Type B pancreatic cell (in vitro differentiated cells): ENCODE data around the gene IMMP2L. TPM values are rescaled to one million over a fixed set of nuclear protein-coding genes. Genes with fewer than 3 reads are reported as not detected.

Experiments
- DNase-seq: peaks from one replicate; pipeline ENCODE4 v3.0.0; 2021; ENCODE audit warnings: mixed read lengths; ENCODE audit not compliant: unreplicated experiment; ENCODE audit errors: extremely low spot score
- H3K27ac Mint-ChIP-seq: 2 replicates; pipeline ENCODE4 v1.8.0; 2021; ENCODE audit warnings: mild to moderate bottlenecking, mixed read lengths
- H3K27me3 Mint-ChIP-seq: 2 replicates; pipeline ENCODE4 v1.8.0; 2021; ENCODE audit warnings: mixed read lengths
- H3K36me3 Mint-ChIP-seq: 2 replicates; pipeline ENCODE4 v1.8.0; 2021; ENCODE audit warnings: mixed read lengths
- H3K4me1 Mint-ChIP-seq: one replicate; pipeline ENCODE4 v1.8.0; 2021; ENCODE audit warnings: mixed read lengths; ENCODE audit not compliant: unreplicated experiment
- H3K4me3 Mint-ChIP-seq: 2 replicates; pipeline ENCODE4 v1.8.0; 2021; ENCODE audit warnings: mild to moderate bottlenecking, mixed read lengths
- H3K9me3 Mint-ChIP-seq: 2 replicates; pipeline ENCODE4 v1.8.0; 2021; ENCODE audit warnings: mixed read lengths
- CTCF ChIP-seq: fragments of 200-600 bp; sonication (generic); conservative IDR thresholded peaks from 2 replicates; pipeline ENCODE4 v1.5.0; 2021; ENCODE audit warnings: antibody characterized with exemption, mild to moderate bottlenecking
- total RNA-seq: library from RNA; stranded (reverse); gene quantifications from 2 replicates; pipeline ENCODE4 v1.2.1, GENCODE V29; 2021; ENCODE audit warnings: low replicate concordance

The IMMP2L gene
- total RNA-seq, 1 donor from 2014 or later, result 23.0 TPM

- H3K4me1 Mint-ChIP-seq, result peaks cover 14% of the 10 kb centered on the region
- H3K4me3 Mint-ChIP-seq, result no peak overlapping the region
- H3K36me3 Mint-ChIP-seq, result no peaks in the 10 kb centered on the region
- DNase-seq, result no peak
- peaks cover 5% of the 10 kb centered on the region for H3K9me3 Mint-ChIP-seq
- no peak for TF ChIP-seq CTCF
- H3K27me3 Mint-ChIP-seq, result no peaks in the 10 kb centered on the region
- no peak overlapping the region for H3K27ac Mint-ChIP-seq
Measured at GRCh38 chr7:111229181-111229740, 333.0 kb downstream of the IMMP2L start.

GRCh38 chr7:111228437-111228836 is 333.9 kb downstream of the IMMP2L start:
- peaks cover 14% of the 10 kb centered on the region for H3K4me1 Mint-ChIP-seq
- no peak overlapping the region for H3K27ac Mint-ChIP-seq
- H3K9me3 Mint-ChIP-seq, result peaks cover 5% of the 10 kb centered on the region
- no peaks in the 10 kb centered on the region for H3K27me3 Mint-ChIP-seq
- TF ChIP-seq CTCF, result no peak
- no peaks in the 10 kb centered on the region for H3K36me3 Mint-ChIP-seq
- no peak overlapping the region for H3K4me3 Mint-ChIP-seq
- DNase-seq, result no peak

- no peaks in the 10 kb centered on the region for H3K36me3 Mint-ChIP-seq
Measured at GRCh38 chr7:111226800-111227199, 335.5 kb downstream of the IMMP2L start.

GRCh38 chr7:111224354-111225231 is 337.7 kb downstream of the IMMP2L start:
- no peaks in the 10 kb centered on the region for H3K36me3 Mint-ChIP-seq
- no peaks in the 10 kb centered on the region for H3K27me3 Mint-ChIP-seq
- H3K27ac Mint-ChIP-seq, result no peak overlapping the region
- no peak for TF ChIP-seq CTCF
- H3K4me3 Mint-ChIP-seq, result no peak overlapping the region
- DNase-seq, result no peak
- H3K4me1 Mint-ChIP-seq, result peaks cover 4% of the 10 kb centered on the region
- H3K9me3 Mint-ChIP-seq, result no peaks in the 10 kb centered on the region

More at GRCh38 chr7:111226800-111227199, 335.5 kb downstream of the IMMP2L start:
- Mint-ChIP-seq H3K27ac (no peak overlapping the region), H3K4me3 (no peak overlapping the region), H3K9me3 (no peaks in the 10 kb centered on the region), H3K4me1 (peaks cover 7% of the 10 kb centered on the region), H3K27me3 (no peaks in the 10 kb centered on the region)
- TF ChIP-seq CTCF, result no peak
- no peak for DNase-seq

GRCh38 chr7:111223802-111224253 is 338.5 kb downstream of the IMMP2L start:
- Mint-ChIP-seq H3K27me3 (no peaks in the 10 kb centered on the region), H3K27ac (no peak overlapping the region), H3K36me3 (no peaks in the 10 kb centered on the region), H3K4me3 (no peak overlapping the region), H3K4me1 (peaks cover 4% of the 10 kb centered on the region), H3K9me3 (no peaks in the 10 kb centered on the region)
- TF ChIP-seq CTCF, result no peak
- DNase-seq, result no peak
